HG03045 (cell line): ENCODE measurements around the gene SH3BGR.

Experiments used
- ATAC-seq: cut with Tn5 transposase; IDR thresholded peaks from one replicate; pipeline ENCODE4 v1.9.1; 2021; ENCODE audit warnings: mild to moderate bottlenecking, moderate library complexity; ENCODE audit not compliant: unreplicated experiment

Gene SH3BGR

DNA sequence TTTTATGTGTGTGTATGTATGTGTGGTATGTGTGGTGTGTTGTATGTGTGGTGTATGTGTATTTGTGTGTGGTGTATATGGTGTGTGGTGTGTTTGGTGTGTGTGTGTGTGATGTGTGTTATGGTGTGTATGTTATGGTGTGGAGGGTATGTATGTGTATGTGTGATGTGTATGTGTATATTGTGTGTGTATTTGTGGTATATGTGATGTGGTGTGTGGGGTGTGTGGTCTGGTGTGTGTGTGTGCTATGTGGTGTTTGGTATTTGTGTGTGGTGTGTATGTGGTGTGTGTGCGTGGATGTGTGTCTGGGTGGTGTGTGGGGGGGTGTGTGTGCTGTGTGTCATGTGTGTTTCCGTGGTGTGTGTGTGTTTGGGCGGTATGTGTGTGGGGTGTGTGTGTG is 59.3 kb downstream of the SH3BGR start:
- ATAC-seq = no peak

DNA sequence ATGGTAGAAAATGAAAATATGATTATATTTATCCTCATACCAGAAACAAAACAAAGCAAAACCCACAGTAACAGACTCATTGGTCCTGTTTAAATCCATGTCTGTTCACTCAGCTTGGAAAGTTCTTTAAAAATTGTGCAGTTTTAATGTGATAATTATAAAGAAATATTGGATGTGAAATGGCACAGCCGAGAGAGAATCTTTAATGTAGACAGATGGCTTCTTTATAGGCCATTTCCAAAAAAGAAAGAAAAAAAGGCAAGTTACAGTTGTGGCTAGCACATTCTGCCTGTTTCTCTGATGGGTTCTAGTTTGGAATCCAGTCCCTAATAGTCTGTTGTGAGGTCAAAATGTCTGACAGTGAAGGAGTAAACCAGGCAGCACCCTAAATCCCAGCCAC is 62.0 kb downstream of the SH3BGR start:
- no peak for ATAC-seq

DNA sequence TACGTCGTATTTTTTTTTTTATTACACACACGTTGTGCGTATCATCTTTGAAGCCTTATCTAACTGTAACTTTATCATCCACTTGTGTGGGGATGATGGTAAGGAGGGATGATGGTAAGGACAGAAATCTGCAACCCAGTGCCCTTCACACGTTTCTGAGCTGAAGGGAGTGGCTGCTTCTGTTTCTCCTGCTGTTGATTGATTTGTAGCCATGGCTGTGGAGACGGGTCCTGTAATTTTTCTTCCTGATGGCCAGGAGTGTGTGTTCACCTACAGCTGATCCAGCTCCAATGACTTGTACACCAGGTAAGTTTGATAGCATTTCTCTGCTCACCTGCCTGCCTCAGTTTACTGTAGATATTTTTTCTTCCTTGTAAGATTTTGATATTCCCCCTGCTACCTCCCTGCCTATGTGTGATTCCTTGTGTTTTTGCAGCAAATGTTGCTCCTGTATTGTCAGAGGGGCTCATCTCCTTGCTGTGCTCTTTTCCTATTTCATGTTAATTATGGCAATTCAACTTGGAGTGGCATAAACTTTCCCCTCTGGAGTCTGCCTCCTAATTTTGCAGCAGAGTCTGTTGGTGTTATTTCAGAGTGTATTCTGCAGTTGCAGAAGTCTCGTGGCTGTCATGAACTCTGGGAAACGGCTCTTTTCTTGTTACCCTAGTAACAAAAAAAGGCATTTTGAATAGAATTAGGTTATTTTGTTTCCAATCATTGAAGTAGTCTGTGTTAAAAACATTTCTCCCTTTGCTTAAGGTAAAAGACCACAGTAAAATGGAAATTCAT is 64.1 kb downstream of the SH3BGR start:
- no peak for ATAC-seq

DNA sequence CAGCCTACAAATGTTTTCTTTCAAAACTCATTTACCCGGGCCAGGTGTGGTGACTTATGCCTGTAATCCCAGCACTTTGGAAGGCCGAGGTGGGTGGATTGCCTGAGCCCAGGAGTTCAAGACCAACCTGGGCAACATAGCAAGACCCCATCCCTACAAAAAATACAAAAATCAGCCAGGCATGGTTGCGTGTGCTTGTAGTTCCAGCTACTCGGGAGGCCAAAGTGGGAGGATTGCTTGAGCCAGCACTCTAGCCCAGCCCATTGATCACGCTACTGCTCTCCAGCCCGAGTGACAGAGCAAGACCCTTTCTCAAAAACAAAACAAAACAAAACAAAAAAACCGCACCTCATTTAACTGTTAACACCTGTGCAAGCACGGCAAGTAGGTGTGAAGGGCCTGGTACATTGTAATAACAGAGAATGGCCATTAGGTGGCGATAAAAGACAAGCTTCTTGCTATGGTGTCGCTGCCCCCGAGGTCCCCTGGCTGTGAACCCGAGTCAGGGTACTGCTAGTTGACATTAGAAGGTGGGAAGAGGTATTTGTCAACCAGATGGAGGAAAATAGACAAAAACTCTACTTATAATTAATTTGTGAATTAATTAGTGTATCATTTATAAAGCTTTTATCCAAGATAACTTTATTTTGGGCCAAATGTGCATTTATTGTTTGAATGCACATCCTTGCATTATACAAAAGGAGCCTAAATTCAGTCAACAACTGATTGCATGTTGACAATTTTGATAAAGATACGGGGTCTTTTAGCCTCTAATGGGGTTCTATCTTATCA is 66.5 kb downstream of the SH3BGR start:
- ATAC-seq = peak; percentile 47

DNA sequence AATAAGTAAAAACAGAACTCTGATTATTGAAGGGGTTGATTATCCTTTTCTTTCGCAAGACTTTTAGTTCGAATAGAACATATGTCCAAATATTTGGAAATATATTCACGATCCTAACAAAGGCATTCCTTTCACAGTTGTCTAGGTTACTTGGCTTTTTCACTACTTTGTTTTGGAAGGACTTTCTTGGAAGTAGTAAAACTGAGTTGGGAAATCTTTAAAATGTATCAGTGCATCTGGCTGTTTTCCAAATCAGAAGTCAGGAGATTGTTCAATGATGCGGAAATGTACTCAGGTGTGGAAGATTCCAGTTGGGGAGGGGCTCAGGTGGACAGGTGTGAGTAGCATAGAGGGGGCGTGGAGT is 67.1 kb downstream of the SH3BGR start:
- no peak for ATAC-seq

DNA sequence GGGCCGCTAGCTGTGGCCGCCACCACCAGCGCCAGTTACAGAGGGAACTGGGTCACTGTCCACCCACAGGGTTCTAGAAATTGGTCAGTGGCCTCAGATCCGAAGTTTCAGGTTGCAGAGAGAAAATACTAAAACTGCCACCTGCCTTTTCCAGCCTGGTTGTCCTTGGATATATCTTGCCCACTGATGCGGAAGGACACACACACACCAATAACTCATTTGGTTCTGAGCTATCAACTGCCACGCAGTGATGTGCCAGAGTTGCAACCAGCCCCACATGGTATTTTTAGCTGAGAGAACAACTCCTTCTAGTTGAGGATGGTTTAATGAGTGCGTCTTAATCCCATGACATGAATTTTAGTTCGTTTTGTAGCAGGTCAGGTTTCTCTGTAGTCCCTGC is 68.1 kb downstream of the SH3BGR start:
- ATAC-seq = no peak

DNA sequence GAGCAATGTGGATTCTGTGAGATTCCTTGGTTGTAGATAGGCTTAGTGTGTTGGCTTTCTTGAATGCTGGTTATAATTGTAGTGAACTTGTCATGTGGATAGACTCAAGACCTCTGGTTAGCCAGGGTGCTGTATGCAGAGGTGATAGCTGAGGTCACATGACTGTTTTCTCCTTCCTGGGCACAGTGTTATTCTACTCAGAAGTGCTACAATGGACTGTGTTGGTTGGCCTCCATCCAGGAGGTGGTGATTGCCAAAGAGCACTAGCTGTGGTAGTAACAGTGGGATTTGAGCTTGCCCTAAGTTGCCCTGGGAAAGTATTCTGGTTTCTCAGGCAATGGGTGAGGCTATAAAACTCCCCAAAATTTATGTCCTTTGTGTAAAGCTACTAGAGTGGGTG is 71.6 kb downstream of the SH3BGR start:
- no peak for ATAC-seq

DNA sequence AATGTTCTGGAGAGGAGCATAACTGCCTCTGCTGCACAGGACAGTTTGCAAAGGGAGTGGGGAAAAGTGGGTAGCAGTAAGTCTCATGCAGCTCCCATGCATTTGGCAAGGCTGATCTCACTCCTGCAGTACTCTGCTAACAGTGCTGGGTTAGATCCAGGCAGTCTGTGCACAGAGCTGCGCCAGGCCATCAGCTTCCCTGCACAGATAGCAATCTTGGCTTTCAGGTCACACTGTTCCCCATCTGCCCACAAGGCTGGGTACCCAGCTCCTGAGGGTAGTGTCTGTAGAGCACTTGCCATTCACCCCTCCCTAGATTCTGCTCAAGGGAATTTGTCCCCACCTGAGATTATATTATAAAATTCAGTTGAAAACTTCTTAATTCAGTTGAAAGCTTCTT is 72.1 kb downstream of the SH3BGR start:
- ATAC-seq = no peak

DNA sequence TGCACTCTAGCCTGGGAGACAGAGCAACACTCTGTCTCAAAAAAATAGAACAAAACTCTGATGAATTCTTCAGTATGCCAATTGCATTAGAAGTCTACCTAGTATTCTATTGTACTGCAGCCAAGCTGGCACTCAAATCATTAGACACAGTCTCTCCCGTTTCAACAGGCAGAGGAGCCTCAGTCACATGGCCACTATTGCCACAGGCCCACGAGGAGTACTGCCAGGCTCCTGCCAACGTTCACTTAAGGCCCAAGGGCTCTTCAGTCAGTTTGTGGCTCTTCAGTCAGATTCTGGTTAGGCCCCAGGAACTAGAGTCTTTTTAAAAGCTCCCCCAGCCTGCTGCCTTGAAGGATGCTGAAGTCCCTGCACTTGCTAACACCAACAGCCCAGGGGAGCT is 73.4 kb downstream of the SH3BGR start:
- no peak for ATAC-seq

DNA sequence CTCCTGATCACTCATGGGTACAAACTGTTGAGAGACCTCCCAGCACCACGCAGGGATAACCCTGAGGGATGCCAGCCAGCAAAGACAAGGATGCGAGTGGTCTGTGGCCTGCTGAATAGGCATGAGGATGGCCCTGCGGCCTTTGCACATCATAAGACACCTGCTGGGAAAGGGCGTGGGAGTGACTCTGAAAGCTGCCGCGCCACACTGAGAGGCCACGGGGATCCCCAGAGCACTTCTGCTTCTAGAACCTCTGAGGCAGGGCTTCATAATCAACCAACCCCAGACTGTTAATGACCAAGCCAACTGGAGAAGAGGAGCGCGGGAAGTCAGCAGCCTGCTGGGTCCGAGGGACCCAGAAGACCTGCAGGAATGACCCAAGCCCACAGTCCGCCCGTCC is 73.8 kb downstream of the SH3BGR start:
- ATAC-seq = no peak

DNA sequence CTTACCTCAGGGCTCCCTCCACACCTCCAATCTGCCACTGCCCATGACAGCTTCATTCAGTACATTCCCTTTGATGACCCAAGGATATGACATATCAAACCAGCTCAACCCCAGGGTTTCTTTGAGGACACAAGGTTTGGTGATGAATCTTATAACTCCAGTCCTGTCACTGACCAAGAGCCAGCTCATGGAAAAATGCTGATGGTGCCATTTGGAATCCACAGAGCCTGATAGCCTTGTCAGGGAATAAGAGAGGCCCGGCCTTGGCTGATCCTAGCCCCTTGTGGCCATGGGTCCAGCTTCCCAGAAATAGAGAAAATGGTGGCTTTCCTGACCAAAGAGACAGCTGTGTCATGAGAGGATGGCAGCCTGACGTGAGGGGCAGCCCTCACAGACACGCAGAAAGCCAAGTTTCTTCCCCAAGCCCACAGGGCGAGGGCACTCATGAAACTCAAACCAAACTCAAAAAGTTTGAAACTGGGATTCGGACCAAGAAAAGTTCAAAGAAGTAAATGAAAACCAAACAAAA is 75.4 kb downstream of the SH3BGR start:
- no peak for ATAC-seq

DNA sequence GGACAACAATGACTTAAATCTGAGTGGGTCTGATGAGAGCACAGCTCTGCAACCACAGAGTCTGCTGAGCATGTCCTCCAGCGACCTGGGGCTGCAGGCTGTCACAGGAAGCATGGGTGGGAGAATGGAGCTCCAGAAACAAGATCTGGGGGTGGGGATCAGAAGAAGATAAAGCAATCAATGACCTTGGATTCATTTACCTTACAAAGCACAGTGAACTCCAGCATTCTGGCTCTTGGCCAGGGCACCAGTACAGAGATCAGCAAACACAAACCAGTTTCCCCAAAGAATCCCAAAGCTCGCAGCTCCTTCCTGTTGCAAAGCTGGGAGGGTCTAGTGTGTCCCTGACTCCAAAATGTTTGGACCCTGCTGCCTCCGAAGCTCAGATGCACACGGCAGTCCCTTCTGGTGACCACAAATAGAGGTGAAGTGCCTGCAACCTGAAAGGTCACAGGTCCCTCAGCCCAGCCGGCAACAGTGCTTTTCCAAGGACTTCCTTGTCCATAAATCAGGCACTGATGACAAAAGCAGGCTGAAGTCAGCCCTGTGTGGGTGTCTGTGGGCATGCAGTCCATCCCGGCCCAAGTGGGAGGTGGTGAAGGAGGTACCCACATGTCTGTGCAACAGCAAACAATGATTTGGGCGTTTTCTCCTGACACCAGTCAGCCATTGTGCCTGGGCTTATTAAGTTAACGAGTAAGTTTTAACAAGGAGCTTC is 76.1 kb downstream of the SH3BGR start:
- ATAC-seq = no peak

DNA sequence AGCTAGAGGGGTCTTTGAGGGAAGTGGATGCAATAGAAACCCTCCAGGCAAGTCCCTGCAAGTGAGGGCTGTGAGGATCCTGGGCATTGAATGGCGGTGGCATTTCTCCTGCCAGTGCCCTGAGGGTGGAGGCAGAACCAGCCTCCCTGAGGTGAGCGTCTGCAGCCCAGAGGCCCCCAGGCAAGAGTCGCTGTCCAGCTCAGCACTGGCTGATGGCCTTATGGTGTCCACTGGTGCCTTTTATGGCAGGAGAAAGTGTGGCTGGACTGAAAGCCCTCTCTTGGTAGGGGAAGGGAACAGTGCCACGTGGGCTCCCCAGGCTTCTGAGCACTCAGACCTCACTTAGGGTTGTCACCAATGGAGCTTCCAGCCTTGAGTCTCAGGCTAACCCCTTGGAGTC is 77.3 kb downstream of the SH3BGR start:
- no peak for ATAC-seq

DNA sequence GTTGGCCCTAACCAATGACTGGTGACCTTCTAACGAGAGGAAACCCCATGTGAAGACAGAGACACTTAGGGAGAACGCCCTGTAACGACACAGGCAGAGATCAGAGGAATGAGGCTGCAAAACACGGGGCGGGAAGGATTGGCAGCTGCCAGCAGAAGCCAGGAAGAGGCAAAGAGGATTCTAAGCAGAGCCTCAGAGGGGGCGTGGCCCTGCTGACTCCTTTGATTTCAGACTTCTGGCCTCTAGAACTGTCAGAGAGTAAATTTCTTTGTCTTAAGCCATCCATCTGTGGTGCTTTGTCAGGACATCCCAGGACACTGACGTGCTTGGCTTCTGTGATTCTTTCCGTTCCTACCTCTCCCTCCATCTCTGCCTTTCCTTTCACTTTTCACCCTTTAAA is 79.3 kb downstream of the SH3BGR start:
- ATAC-seq = no peak

DNA sequence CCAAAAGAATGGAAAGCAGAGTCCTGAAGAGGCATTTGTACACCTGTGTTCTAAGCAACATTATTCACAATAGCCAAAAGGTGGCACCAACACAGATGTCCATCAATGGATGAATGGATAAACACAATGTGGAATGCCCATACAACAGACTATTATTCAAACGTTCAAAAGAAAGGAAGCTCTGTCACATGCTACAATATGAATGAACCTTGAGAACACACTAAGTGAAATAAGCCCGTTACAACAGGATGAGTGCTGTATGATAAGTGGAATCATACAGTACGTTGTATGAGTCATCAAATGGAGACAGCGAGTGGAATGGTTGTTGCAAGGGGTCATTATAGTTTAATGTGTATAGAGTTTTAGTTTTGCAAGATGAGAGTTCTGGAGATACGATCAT is 80.1 kb downstream of the SH3BGR start:
- no peak for ATAC-seq

DNA sequence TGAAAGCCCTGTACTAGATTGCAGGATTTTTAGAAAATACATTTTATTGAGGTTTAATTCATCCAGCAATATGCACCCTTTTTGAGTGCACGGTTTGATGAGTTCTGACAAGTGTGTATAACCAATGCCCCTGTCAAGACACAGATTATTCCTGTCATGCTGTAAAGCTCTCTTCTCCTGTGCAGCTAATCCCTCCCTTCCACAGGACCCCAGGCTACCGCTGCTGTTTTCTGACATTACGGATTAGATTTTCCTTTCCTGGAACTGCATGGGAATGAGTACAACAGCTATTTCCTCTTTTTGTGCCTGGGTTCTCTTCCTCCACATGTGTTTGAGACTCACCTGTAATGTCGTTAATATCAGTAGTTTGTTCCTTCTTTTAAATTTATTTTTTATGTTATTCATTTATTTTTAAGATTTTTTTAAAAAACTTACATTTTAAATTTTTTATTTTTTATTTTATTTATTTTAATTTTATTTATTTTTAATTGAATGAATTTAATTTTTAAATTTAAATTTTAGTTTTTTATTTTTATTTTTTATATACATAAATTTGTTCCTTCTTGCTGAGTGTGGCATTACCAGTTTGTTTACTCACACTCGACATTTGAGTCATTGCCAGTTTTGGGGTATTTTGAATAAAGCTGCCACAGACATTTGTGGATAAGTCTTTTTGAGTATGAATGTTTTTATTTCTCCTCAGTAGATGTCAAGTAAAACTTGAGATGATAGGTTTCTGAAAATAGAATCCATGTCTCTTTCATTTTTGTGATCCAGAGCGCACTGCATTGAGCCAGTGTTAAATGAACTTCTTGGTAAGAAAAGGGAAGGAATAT is 82.0 kb downstream of the SH3BGR start:
- ATAC-seq = no peak

DNA sequence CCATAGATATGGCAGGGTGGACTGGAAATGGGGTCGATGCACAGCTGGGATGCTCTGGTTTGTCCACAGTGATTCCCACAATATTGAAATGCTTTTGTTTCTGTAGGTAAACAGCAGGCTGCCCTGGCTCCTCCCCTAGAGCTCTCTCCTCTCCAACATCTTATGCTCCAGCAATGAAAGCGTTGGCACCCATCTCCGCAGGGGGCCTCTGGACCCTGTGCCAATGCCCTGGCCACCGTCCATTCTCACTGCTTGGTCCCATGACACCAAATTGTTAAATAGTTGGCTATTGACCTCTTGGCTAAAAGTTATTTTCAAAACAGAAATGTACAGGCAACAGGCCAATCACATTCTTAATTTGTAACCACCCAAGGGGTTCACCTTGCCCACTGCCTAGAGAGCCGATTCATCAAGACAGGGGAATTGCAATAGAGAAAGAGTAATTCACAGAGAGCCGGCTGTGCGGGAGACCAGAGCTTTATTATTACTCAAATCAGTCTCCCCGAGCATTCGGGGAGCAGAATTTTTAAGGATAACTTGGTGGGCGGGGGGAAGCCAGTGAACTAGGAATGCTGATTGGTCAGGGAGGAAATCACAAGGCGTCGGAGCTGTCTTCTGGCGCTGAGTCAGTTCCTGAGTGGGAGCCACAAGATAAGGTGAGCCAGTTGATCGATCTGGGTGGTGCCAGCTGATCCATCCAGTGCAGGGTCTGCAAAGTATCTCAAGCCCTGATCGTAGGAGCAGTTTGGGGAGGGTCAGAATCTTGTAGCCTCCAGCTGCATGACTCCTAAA is 84.1 kb downstream of the SH3BGR start:
- no peak for ATAC-seq

DNA sequence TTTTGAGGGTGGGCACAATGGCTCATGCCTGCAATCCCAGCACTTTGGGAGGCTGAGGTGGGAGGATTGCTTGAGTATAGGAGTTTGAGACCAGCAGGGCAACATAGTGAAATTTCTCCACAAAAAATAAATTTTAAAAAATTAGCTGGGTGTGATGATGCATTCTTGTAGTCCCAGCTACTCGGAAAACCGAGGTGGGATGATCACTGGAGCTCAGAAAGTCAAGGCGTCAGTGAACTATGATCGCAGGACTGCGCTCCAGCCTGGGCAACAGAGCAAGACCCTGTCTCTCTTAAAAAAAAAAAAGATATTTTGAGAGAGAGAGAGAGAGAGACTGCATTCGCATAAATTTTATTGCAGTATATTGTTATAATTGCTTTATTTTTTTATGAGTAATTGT is 85.1 kb downstream of the SH3BGR start:
- ATAC-seq = no peak

DNA sequence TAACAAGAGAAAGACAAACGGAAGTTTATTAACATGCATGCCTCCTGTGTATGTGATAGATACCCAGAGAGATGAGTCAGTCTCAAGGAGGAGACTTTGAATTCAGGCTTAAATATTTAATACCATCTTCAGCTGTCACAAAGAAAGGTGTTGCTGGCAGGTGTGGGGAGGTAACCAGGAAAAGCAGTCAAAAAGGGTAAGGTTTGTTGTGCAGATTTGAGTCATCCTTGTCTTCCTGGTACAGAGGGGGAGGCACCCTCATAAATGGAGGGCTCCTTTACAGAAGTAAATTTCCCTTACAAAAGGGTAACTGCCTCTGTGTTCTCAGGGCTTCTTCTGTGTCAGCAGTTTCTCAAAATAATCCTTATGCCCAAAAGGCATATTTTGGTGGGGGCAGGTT is 85.8 kb downstream of the SH3BGR start:
- no peak for ATAC-seq

DNA sequence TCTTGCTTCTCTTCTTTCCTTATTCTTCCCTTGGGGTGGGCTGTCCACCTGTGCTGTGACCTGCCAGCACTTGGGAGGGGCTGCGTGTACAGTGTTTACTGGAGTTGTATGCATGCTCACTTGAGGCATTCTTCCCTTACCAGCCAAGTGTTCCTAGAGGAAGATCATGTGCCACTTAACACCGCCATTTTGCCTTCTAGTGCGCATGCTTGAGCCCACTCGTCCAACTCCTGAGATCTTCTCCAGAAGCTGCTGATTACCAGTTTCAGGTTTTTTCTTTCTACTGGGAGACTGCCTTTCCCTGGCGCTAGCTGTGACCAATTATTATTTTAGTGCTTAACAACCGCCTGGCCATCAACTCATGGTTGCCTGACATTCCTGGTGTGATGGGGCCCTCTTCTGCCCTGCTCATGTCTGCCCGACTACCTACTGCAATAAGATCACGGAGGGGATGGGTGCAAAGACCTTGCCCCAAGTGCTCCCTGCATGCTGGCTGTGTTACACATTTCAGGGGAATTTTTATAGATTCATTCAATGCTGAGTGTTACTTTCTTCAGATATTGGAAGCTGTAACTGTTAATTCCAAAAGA is 86.8 kb downstream of the SH3BGR start:
- ATAC-seq = no peak
